ENCODE data around the gene ECM1. TPM values are rescaled to one million over a fixed set of nuclear protein-coding genes. Genes with fewer than 3 reads are reported as not detected.

Gene ECM1
- total RNA-seq, 1 experiment from 2014 or later: 61.2 TPM

- Histone ChIP-seq H3K4me1 (ENCODE audit: insufficient read depth, low read length, poor library complexity, severe bottlenecking) (peaks cover 25% of the 10 kb centered on the region), H3K27me3 (replicated peaks; ENCODE audit: insufficient read depth, low read depth, low read length, poor library complexity) (no peaks in the 10 kb centered on the region), H3K4me3 (ENCODE audit: low read depth, low read length, poor library complexity, severe bottlenecking) (no peak overlapping the region), H3K36me3 (ENCODE audit: insufficient read depth, low read length, poor library complexity, severe bottlenecking) (no peaks in the 10 kb centered on the region), H3K9me3 (ENCODE audit: low read depth, low read length, poor library complexity, severe bottlenecking) (no peaks in the 10 kb centered on the region), H3K27ac (ENCODE audit: low read depth, low read length, poor library complexity, severe bottlenecking) (no peak overlapping the region)
- CTCF ChIA-PET: interaction anchor here (0.5 to 2.4 kb wide), 5 partner anchors 8 to 304 kb away, joined by 3 to 13 read pairs (median 4); partner anchors contain the start of gene ENSA
- POLR2A ChIA-PET (ENCODE audit: low non-redundant PET): no interaction called here
- no TSS peak for BruUV-seq (replicated peaks)
- DNase-seq (ENCODE audit: low spot score): no peak
- intact Hi-C loops (cut with micrococcal nuclease; ENCODE audit: unreplicated experiment): no loop called here
- TF ChIP-seq, protein P1, sequence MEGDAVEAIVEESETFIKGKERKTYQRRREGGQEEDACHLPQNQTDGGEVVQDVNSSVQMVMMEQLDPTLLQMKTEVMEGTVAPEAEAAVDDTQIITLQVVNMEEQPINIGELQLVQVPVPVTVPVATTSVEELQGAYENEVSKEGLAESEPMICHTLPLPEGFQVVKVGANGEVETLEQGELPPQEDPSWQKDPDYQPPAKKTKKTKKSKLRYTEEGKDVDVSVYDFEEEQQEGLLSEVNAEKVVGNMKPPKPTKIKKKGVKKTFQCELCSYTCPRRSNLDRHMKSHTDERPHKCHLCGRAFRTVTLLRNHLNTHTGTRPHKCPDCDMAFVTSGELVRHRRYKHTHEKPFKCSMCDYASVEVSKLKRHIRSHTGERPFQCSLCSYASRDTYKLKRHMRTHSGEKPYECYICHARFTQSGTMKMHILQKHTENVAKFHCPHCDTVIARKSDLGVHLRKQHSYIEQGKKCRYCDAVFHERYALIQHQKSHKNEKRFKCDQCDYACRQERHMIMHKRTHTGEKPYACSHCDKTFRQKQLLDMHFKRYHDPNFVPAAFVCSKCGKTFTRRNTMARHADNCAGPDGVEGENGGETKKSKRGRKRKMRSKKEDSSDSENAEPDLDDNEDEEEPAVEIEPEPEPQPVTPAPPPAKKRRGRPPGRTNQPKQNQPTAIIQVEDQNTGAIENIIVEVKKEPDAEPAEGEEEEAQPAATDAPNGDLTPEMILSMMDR (conservative IDR thresholded peaks at IDR 0.05; ENCODE audit: low read depth, low read length): no peak
- TF ChIP-seq EZH2 (IDR thresholded peaks at IDR 0.05; ENCODE audit: borderline replicate concordance, low read depth, low read length, poor library complexity, severe bottlenecking): no peak
Observed at GRCh38 chr1:150558761-150559655, 51.1 kb downstream of the ECM1 start.

- H3K27me3 ChIP-seq (replicated peaks; ENCODE audit: insufficient read depth, low read depth, low read length, poor library complexity): no peaks in the 10 kb centered on the region
- ChIA-PET CTCF (interaction anchor here (0.7 to 2.4 kb wide), 4 partner anchors 8 to 70 kb away, joined by 4 to 13 read pairs (median 4); partner anchors contain the start of gene ENSA), POLR2A (ENCODE audit: low non-redundant PET) (no interaction called here)
- no TSS peak for BruUV-seq (replicated peaks)
- H3K27ac ChIP-seq (ENCODE audit: low read depth, low read length, poor library complexity, severe bottlenecking): no peak overlapping the region
- H3K4me3 ChIP-seq (ENCODE audit: low read depth, low read length, poor library complexity, severe bottlenecking): no peak overlapping the region
- H3K4me1 ChIP-seq (ENCODE audit: insufficient read depth, low read length, poor library complexity, severe bottlenecking): peaks cover 29% of the 10 kb centered on the region
- H3K9me3 ChIP-seq (ENCODE audit: low read depth, low read length, poor library complexity, severe bottlenecking): no peaks in the 10 kb centered on the region
- intact Hi-C loops (cut with micrococcal nuclease; ENCODE audit: unreplicated experiment): loop anchor here (1.0 to 10.0 kb wide), 4 partner anchors 63 to 415 kb away; partner anchors contain the start of genes CERS2 and CTSK
- TF ChIP-seq EZH2 (IDR thresholded peaks at IDR 0.05; ENCODE audit: borderline replicate concordance, low read depth, low read length, poor library complexity, severe bottlenecking): no peak
- TF ChIP-seq, protein P1 (conservative IDR thresholded peaks at IDR 0.05; ENCODE audit: low read depth, low read length): no peak
- no peaks in the 10 kb centered on the region for H3K36me3 ChIP-seq (ENCODE audit: insufficient read depth, low read length, poor library complexity, severe bottlenecking)
- DNase-seq (ENCODE audit: low spot score): no peak
Observed at GRCh38 chr1:150559656-150560010, 51.7 kb downstream of the ECM1 start.

- TF ChIP-seq, protein P1 (conservative IDR thresholded peaks at IDR 0.05; ENCODE audit: low read depth, low read length): peak; percentile 97
- TF ChIP-seq EZH2 (IDR thresholded peaks at IDR 0.05; ENCODE audit: borderline replicate concordance, low read depth, low read length, poor library complexity, severe bottlenecking): no peak
- Histone ChIP-seq H3K27me3 (replicated peaks; ENCODE audit: insufficient read depth, low read depth, low read length, poor library complexity) (no peaks in the 10 kb centered on the region), H3K27ac (ENCODE audit: low read depth, low read length, poor library complexity, severe bottlenecking) (peak overlapping the region; percentile 84), H3K9me3 (ENCODE audit: low read depth, low read length, poor library complexity, severe bottlenecking) (no peaks in the 10 kb centered on the region), H3K4me1 (ENCODE audit: insufficient read depth, low read length, poor library complexity, severe bottlenecking) (peaks cover 29% of the 10 kb centered on the region), H3K4me3 (ENCODE audit: low read depth, low read length, poor library complexity, severe bottlenecking) (no peak overlapping the region), H3K36me3 (ENCODE audit: insufficient read depth, low read length, poor library complexity, severe bottlenecking) (no peaks in the 10 kb centered on the region)
- DNase-seq (ENCODE audit: low spot score): peak; percentile 75
- POLR2A ChIA-PET (ENCODE audit: low non-redundant PET): no interaction called here
- CTCF ChIA-PET: interaction anchor here (0.7 to 2.4 kb wide), 5 partner anchors 8 to 69 kb away, joined by 4 to 13 read pairs (median 5); partner anchors contain the start of gene ENSA
- no TSS peak for BruUV-seq (replicated peaks)
- intact Hi-C loops (cut with micrococcal nuclease; ENCODE audit: unreplicated experiment): loop anchor here (1.0 to 10.0 kb wide), 4 partner anchors 62 to 415 kb away; partner anchors contain the start of genes CERS2 and CTSK
Observed at GRCh38 chr1:150560011-150560438, 52.1 kb downstream of the ECM1 start.

Measured in A673 (cell line).